ENCODE data around the gene TNFSF15.

The TNFSF15 gene

GRCh38 chr9:114782586-114782985, 23.3 kb downstream of the TNFSF15 start:
- no peak overlapping the region for H3K27ac ChIP-seq
- no peak for TF ChIP-seq CTCF (IDR thresholded peaks at IDR 0.05; ENCODE audit: low read depth, low read length)
- H3K9me3 ChIP-seq (ENCODE audit: severe bottlenecking), result no peaks in the 10 kb centered on the region
- no peak for DNase-seq
- no peaks in the 10 kb centered on the region for H3K36me3 ChIP-seq
- H3K4me3 ChIP-seq (ENCODE audit: low read depth, low read length), result no peak overlapping the region
- no peaks in the 10 kb centered on the region for H3K27me3 ChIP-seq (ENCODE audit: insufficient read depth, low read depth, severe bottlenecking)

GRCh38 chr9:114779352-114779845, 26.4 kb downstream of the TNFSF15 start:
- H3K27ac ChIP-seq, result no peak overlapping the region
- H3K9me3 ChIP-seq (ENCODE audit: severe bottlenecking), result no peaks in the 10 kb centered on the region
- H3K4me3 ChIP-seq (ENCODE audit: low read depth, low read length), result no peak overlapping the region
- DNase-seq, result no peak
- H3K27me3 ChIP-seq (ENCODE audit: insufficient read depth, low read depth, severe bottlenecking), result no peaks in the 10 kb centered on the region
- no peaks in the 10 kb centered on the region for H3K36me3 ChIP-seq
- TF ChIP-seq CTCF (IDR thresholded peaks at IDR 0.05; ENCODE audit: low read depth, low read length), result no peak

- no peaks in the 10 kb centered on the region for H3K27me3 ChIP-seq (ENCODE audit: insufficient read depth, low read depth, severe bottlenecking)
- no peak for DNase-seq
- no peak overlapping the region for H3K27ac ChIP-seq
- no peak overlapping the region for H3K4me3 ChIP-seq (ENCODE audit: low read depth, low read length)
- H3K9me3 ChIP-seq (ENCODE audit: severe bottlenecking), result no peaks in the 10 kb centered on the region
- no peak for TF ChIP-seq CTCF (IDR thresholded peaks at IDR 0.05; ENCODE audit: low read depth, low read length)
- no peaks in the 10 kb centered on the region for H3K36me3 ChIP-seq
Measured at GRCh38 chr9:114777821-114778609, 27.8 kb downstream of the TNFSF15 start.

- H3K4me3 ChIP-seq (ENCODE audit: low read depth, low read length), result no peak overlapping the region
- no peaks in the 10 kb centered on the region for H3K36me3 ChIP-seq
- DNase-seq, result no peak
- no peak overlapping the region for H3K27ac ChIP-seq
- no peak for TF ChIP-seq CTCF (IDR thresholded peaks at IDR 0.05; ENCODE audit: low read depth, low read length)
- H3K27me3 ChIP-seq (ENCODE audit: insufficient read depth, low read depth, severe bottlenecking), result no peaks in the 10 kb centered on the region
- H3K9me3 ChIP-seq (ENCODE audit: severe bottlenecking), result no peaks in the 10 kb centered on the region
Measured at GRCh38 chr9:114776683-114777399, 29.0 kb downstream of the TNFSF15 start.

GRCh38 chr9:114775981-114776380, 29.9 kb downstream of the TNFSF15 start:
- Histone ChIP-seq H3K27ac (no peak overlapping the region), H3K36me3 (no peaks in the 10 kb centered on the region), H3K4me3 (ENCODE audit: low read depth, low read length) (no peak overlapping the region), H3K9me3 (ENCODE audit: severe bottlenecking) (no peaks in the 10 kb centered on the region), H3K27me3 (ENCODE audit: insufficient read depth, low read depth, severe bottlenecking) (no peaks in the 10 kb centered on the region)
- no peak for TF ChIP-seq CTCF (IDR thresholded peaks at IDR 0.05; ENCODE audit: low read depth, low read length)
- DNase-seq, result no peak

All from WERI-Rb-1 (cell line).